HG03060 (cell line): ENCODE measurements around the gene HEPACAM2.
A peak's percentile ranks its signal among the peaks of the same experiment; 100 is the strongest.

ENCODE experiments used
- ATAC-seq: cut with Tn5 transposase; IDR thresholded peaks from one replicate; pipeline ENCODE4 v1.9.1; 2021; ENCODE audit warnings: low read depth, moderate number of reproducible peaks; ENCODE audit not compliant: unreplicated experiment

HEPACAM2 gene

DNA sequence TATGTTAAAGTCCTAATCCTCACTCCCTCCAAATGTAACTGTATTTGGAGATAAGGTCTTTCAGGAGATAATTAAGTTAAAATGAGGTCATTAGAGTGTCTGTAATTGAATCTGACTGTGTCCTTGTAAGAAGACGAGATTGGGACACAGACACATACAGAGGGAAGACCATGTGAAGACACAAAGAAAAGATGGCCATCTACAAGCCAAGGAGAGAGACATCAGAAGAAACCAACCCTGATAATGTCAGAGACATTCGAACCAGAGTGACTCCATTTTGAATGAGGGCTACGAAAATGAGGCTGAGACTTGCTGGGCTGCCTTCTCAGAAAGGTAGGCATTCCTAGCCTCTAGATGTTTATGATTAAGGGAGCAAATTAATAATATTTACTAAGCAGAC is 77.5 kb downstream of the HEPACAM2 start:
- no peak for ATAC-seq

DNA sequence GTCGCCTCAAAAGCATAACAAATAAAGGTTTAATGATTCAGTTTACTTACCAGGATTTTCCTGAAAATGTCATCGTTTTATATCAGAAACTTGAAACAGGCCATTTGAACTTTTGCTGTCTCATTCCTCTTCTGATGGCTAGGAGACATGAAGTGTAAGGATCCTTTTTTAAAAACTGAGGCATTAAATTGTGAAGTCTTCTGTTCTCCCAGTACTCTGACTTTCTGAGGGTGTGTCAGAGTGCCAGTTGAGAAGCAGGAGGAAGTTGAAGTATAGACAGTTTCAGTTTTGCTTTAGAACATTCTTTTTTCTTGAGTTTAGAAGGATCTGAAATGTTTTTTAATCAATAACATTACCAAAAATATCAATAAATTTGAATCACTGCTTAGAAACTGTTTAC is 78.1 kb downstream of the HEPACAM2 start, which contains the start of gene SAMD9L:
TSS of gene SAMD9L (minus strand) at position 242 of the 400 bp plus-strand sequence. CDS start 12,414 bp downstream, outside the sequence.
- ATAC-seq: no peak

- ATAC-seq: peak; percentile 68
These were observed 78.9 kb downstream of the HEPACAM2 start for GRCh38 chr7:93147363-93147762.

DNA sequence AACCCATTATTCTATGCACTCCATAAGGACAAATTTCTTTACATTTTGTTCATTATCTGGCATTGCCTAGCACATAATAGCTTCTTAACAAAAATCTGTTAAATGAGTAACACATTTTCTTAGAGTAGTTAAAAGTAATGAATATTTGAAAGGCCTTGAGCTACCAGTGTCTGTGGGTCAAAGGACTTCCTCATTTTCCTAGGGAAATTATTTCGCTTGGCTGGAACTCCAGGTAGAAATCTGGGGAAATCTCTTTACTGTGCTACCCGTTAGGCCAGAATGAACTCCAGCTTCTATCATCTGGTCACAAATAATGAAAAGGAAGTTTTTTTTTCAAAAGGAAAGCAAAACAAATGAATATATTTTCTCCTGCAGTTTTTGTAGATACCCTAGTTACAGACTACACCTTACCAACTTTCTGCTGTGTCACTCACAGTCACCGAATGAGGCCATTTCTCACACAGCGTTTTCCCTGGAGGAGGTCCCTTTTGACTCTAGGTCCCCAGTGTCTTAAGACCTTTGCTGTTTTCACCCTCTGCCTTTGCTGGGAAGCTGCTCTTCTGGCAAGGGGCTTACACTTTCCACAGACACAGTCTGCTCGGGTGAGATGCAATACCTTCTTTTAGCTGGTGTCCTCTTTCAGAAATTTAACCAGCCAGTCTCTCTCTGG is 79.7 kb downstream of the HEPACAM2 start:
- ATAC-seq: no peak

GRCh38 chr7:93146036-93146435 is 80.2 kb downstream of the HEPACAM2 start:
- no peak for ATAC-seq

DNA sequence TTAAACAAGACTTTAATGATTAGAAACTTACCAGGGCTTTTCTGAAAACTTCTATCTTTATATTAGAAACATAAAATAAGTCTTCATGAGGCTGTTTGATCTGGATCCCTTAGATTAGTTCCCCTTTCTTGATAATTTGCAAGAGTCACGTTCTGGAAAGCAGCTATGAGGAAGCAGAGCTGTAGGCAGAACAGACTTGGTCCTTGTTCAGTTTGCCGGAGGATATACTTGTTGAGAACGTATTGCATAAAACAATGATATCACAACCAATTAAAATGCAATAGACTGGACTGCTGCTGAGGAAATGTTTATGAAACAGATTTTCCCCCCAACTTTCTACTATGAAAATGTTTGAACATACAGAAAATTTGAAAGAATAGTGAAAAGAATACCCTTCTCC is 80.9 kb downstream of the HEPACAM2 start:
- ATAC-seq: no peak

- no peak for ATAC-seq
These were observed 84.1 kb downstream of the HEPACAM2 start for GRCh38 chr7:93142127-93142526.

DNA sequence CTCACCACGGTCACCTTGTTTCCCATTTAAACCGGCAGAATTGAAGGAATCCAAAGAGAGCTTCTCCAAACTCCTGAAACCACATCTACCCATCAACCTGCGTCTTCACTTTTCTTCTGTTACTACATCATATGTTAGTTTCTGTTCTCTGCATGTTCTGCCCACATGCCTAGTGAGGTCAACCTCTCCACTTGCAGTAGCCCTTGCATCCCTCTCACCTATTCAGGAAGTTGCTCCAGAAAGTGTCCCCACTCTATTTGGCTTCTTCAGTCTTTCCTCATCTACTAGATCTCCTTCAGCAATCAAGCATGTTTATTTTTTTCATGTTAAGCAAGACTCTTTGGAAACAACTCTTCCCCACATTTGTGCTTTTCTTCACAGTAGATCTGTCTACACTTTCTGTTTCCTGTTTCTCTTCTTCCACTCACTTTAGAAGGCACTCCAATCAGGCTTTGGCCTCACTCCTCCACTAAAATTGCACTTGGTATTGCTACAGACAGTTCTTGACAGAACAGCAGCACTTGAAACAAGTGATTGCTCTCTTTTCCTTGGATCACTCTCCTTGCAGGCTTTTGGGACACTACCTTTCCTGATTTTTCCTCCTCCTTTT is 85.6 kb downstream of the HEPACAM2 start:
- ATAC-seq: no peak

- ATAC-seq: no peak
These were observed 87.7 kb downstream of the HEPACAM2 start for GRCh38 chr7:93138576-93138975.
